Measurements from ENCODE around the gene MAFB. TPM values are rescaled to one million over a fixed set of nuclear protein-coding genes. Genes with fewer than 3 reads are reported as not detected.

MAFB gene
- total RNA-seq, 1 donor = 1.5 TPM

GRCh38 chr20:40683221-40683893 lies 5.7 kb downstream of the MAFB start:
- DNase-seq (ENCODE audit: low read depth) = no peak
- no peak for TF ChIP-seq CTCF (IDR thresholded peaks at IDR 0.05; ENCODE audit: insufficient read depth, low read length)
- no peak overlapping the region for H3K4me3 ChIP-seq (ENCODE audit: low read depth, low read length)

- H3K4me3 ChIP-seq (ENCODE audit: low read depth, low read length) = no peak overlapping the region
- DNase-seq (ENCODE audit: low read depth) = peak; percentile 6
- TF ChIP-seq CTCF (IDR thresholded peaks at IDR 0.05; ENCODE audit: insufficient read depth, low read length) = no peak
Measured at GRCh38 chr20:40682104-40682981, 6.7 kb downstream of the MAFB start.

GRCh38 chr20:40681684-40682083 lies 7.4 kb downstream of the MAFB start:
- H3K4me3 ChIP-seq (ENCODE audit: low read depth, low read length) = no peak overlapping the region
- TF ChIP-seq CTCF (IDR thresholded peaks at IDR 0.05; ENCODE audit: insufficient read depth, low read length) = no peak
- DNase-seq (ENCODE audit: low read depth) = no peak

GRCh38 chr20:40681165-40681564 lies 7.9 kb downstream of the MAFB start:
- no peak for DNase-seq (ENCODE audit: low read depth)
- TF ChIP-seq CTCF (IDR thresholded peaks at IDR 0.05; ENCODE audit: insufficient read depth, low read length) = no peak
- no peak overlapping the region for H3K4me3 ChIP-seq (ENCODE audit: low read depth, low read length)

GRCh38 chr20:40680161-40680959 lies 8.7 kb downstream of the MAFB start:
- TF ChIP-seq CTCF (IDR thresholded peaks at IDR 0.05; ENCODE audit: insufficient read depth, low read length) = no peak
- no peak overlapping the region for H3K4me3 ChIP-seq (ENCODE audit: low read depth, low read length)
- DNase-seq (ENCODE audit: low read depth) = no peak

GRCh38 chr20:40679184-40679583 lies 9.9 kb downstream of the MAFB start:
- no peak overlapping the region for H3K4me3 ChIP-seq (ENCODE audit: low read depth, low read length)
- DNase-seq (ENCODE audit: low read depth) = no peak
- no peak for TF ChIP-seq CTCF (IDR thresholded peaks at IDR 0.05; ENCODE audit: insufficient read depth, low read length)
